ENCODE results near the gene ZNF836. TPM values are rescaled to one million over a fixed set of nuclear protein-coding genes. Genes with fewer than 3 reads are reported as not detected.

Gene ZNF836
- total RNA-seq, 4 donors from 2014 or later, result 7.0 to 11.9 (median 9.2) TPM

DNA sequence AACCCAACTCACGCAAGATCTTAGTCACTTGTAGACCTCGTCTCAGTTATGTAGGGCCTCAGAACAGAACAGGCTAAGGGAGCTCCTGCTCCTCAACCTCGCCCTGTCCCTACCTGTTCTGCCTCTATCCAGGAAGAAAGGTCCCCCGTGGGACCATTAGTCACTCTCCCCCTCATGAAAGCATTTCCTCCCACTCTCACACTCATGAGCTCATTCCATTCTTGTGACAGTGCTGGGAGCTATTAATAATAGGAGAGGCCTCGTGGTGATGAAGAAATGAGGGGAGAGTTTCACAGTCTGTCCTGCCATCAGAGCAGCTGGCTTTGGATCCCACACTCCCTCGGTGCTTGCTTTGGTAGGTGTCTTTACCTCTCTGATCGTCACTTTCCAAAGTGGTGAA lies 28.6 kb upstream of the ZNF836 start:
- no peak for DNase-seq
- Histone ChIP-seq H3K4me3 (no peak overlapping the region), H3K9me3 (no peaks in the 10 kb centered on the region), H3K4me1 (peaks cover 0 to 9% (median 0%) of the 10 kb centered on the region in 4 donors), H3K36me3 (peaks cover 0 to 80% (median 3%) of the 10 kb centered on the region in 3 donors), H3K27ac (peak overlapping the region in 1 of 4 donors; percentile 38), H3K27me3 (no peaks in the 10 kb centered on the region)
- no peak for TF ChIP-seq POLR2A (IDR thresholded peaks at IDR 0.05)
- no peak for TF ChIP-seq CTCF (IDR thresholded peaks at IDR 0.05)

- Histone ChIP-seq H3K4me1 (peaks cover 0 to 17% (median 0%) of the 10 kb centered on the region in 4 donors), H3K27ac (no peak overlapping the region), H3K36me3 (peaks cover 0 to 67% (median 0%) of the 10 kb centered on the region in 3 donors), H3K4me3 (no peak overlapping the region), H3K27me3 (no peaks in the 10 kb centered on the region), H3K9me3 (no peaks in the 10 kb centered on the region)
- TF ChIP-seq CTCF (IDR thresholded peaks at IDR 0.05), result no peak
- TF ChIP-seq POLR2A (IDR thresholded peaks at IDR 0.05), result no peak
- DNase-seq, result no peak
Observed at GRCh38 chr19:52198678-52199077, 27.3 kb upstream of the ZNF836 start.

DNA sequence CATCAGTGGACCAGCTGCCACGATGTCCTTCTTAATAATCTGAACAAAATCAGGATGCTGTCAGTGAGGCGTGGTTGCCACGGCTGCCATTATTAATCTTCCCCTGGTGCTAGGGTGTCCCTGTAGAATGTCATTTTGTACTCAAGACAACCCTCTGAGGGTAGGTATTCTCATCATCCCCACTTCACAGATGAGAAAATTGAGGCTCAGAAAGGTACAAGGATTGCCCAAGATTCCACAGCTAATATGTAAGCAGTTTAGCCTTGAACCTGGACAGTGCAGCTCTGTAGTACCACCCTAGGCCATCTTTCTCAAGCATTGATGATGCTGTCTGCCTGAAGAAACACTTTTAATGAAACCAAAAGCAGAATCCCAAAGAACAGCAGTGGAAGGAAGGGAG lies 26.5 kb upstream of the ZNF836 start:
- no peaks in the 10 kb centered on the region for H3K9me3 ChIP-seq
- no peak overlapping the region for H3K4me3 ChIP-seq
- no peaks in the 10 kb centered on the region for H3K27me3 ChIP-seq
- no peak overlapping the region for H3K27ac ChIP-seq
- peaks cover 0 to 24% (median 0%) of the 10 kb centered on the region in 4 donors for H3K4me1 ChIP-seq
- no peak for DNase-seq
- TF ChIP-seq POLR2A (IDR thresholded peaks at IDR 0.05) (no peak), CTCF (IDR thresholded peaks at IDR 0.05) (no peak)
- peaks cover 0 to 67% (median 0%) of the 10 kb centered on the region in 3 donors for H3K36me3 ChIP-seq

GRCh38 chr19:52196256-52196967 lies 25.0 kb upstream of the ZNF836 start:
- TF ChIP-seq POLR2A (IDR thresholded peaks at IDR 0.05) (no peak), CTCF (IDR thresholded peaks at IDR 0.05) (no peak)
- peaks cover 0 to 59% (median 0%) of the 10 kb centered on the region in 3 donors for H3K36me3 ChIP-seq
- DNase-seq, result no peak

GRCh38 chr19:52191951-52192350 lies 20.5 kb upstream of the ZNF836 start:
- Histone ChIP-seq H3K27me3 (no peaks in the 10 kb centered on the region), H3K4me3 (peak overlapping the region in 1 of 4 donors; percentile 90), H3K36me3 (peaks cover 0 to 33% (median 0%) of the 10 kb centered on the region in 3 donors), H3K9me3 (no peaks in the 10 kb centered on the region), H3K27ac (peak overlapping the region in 2 of 4 donors; percentile 96 to 98), H3K4me1 (peaks cover 0 to 44% (median 11%) of the 10 kb centered on the region in 4 donors)
- TF ChIP-seq CTCF (IDR thresholded peaks at IDR 0.05) (no peak), POLR2A (IDR thresholded peaks at IDR 0.05) (no peak)
- no peak for DNase-seq

More at GRCh38 chr19:52196256-52196967, 25.0 kb upstream of the ZNF836 start:
- Histone ChIP-seq H3K4me3 (no peak overlapping the region), H3K9me3 (no peaks in the 10 kb centered on the region), H3K4me1 (peaks cover 0 to 39% (median 5%) of the 10 kb centered on the region in 4 donors), H3K27me3 (no peaks in the 10 kb centered on the region), H3K27ac (no peak overlapping the region)

Measured in Peyer's patch (tissue), 4 donors.